Jurkat, Clone E6-1 (cell line): Measurements from ENCODE around the gene PNPLA4. TPM values are rescaled to one million over a fixed set of nuclear protein-coding genes. Genes with fewer than 3 reads are reported as not detected.
A peak's percentile ranks its signal among the peaks of the same experiment; 100 is the strongest.

Experiments used
- DNase-seq: peaks from one replicate; pipeline ENCODE4 v3.0.0-alpha.2; 2011; ENCODE audit warnings: low read depth, low spot score
- H3K4me3 ChIP-seq: 2 replicates; pipeline ENCODE4 v1.5.1; 2011; ENCODE audit warnings: mild to moderate bottlenecking, low read length, control low read depth, moderate library complexity
- polyA plus RNA-seq: library from polyadenylated mRNA; unstranded; fragments of >200 nt; gene quantifications from one replicate; pipeline ENCODE4 v1.2.1, GENCODE V29; 2012; ENCODE audit warnings: missing spikeins; ENCODE audit not compliant: insufficient read length, insufficient read depth

Gene PNPLA4
- not detected for polyA plus RNA-seq

DNA sequence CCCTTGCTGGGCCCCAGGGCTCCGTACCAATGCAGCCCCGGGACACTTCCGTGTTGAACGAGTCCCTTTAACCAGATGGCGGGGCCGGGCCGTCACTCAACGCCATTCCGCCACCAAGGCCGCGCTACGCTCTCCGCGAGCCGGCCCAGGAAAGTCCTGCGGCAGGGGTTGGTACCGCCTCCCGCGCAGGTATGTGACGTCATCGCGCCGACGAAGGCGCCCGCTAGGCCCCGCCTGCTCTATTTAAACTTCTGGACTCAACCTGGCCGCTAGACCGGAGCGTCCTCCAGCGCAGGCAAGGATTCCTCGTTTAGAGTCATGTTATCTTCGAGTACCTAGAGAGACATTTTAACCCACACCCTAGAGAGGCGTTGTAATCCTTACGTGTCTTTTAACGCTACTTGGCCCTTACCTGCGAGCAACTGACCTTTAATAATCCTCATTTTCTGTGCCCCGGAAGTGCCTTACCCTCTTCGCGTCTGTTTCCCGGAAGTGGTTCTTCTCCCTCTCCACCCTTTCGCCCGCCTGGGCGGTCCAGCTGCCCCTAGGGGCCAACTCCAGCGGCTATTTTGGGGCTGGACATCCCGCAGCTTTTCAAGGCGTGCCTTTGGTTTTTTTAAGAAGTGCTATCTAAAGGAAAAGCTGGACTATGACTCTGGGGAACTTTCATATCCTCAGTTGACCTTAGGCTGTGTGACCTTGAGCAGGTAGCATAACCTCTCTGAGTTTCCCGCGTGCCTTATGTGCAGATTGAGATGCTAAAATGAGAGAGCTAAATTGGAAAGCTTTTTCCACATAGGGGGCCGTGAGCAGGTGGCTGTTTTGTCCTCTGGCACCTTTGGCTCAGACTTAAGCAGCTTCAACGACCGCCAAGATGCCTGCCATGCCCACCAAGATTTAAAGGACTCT is at the start of gene PNPLA4:
Gene PNPLA4 (minus strand): TSS at position 155 of the 909 bp plus-strand sequence. CDS start 1,294 bp downstream, outside the sequence.
- H3K4me3 ChIP-seq = no peak within 1 kb of the TSS
- no peak for DNase-seq

GRCh38 chrX:7972586-7972985 is 45.4 kb upstream of the PNPLA4 start:
- no peak overlapping the region for H3K4me3 ChIP-seq
- DNase-seq = no peak

- no peak for DNase-seq
- H3K4me3 ChIP-seq = no peak overlapping the region
These were observed 43.2 kb upstream of the PNPLA4 start for GRCh38 chrX:7970428-7970827.

- no peak for DNase-seq
- H3K4me3 ChIP-seq = no peak overlapping the region
These were observed 38.2 kb upstream of the PNPLA4 start for GRCh38 chrX:7965436-7965835.

DNA sequence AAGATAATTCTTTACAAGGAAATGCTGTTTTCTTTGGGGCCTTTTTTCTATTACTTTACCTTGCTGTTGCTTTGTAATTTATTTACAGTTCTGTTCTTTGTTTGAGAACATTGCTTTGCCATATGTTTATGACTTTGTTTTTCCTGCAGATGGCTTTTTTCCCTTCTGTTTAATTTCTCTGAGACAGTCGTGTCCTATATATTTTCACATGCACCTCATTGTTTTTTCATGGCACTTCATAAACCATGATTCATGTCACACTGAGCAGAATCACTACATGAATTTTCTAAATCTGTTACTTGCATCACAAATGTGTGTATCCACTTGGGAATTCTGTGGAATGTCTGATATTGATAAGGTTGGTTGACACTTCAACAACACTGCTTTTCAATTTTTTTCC is 33.0 kb upstream of the PNPLA4 start:
- no peak overlapping the region for H3K4me3 ChIP-seq
- no peak for DNase-seq

DNA sequence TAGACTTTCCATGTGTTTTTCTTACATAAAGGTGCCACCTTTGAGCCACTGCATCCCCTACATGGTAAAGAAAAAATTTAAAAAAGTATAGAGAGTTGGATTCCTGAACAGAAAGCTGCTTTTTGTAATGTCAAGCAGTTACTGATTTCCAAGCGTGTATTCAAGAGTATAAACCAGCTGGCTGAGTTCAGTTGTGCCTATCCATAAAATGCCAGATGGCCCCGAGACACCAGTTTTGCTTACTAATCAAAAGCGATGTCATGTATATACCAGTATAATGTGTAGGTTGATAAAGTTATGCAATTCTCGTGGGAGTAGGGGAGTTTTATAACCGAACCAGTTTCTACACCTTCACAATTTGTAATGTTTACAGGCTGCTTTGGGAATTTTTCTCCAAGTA is 26.2 kb upstream of the PNPLA4 start:
- no peak overlapping the region for H3K4me3 ChIP-seq
- no peak for DNase-seq

DNA sequence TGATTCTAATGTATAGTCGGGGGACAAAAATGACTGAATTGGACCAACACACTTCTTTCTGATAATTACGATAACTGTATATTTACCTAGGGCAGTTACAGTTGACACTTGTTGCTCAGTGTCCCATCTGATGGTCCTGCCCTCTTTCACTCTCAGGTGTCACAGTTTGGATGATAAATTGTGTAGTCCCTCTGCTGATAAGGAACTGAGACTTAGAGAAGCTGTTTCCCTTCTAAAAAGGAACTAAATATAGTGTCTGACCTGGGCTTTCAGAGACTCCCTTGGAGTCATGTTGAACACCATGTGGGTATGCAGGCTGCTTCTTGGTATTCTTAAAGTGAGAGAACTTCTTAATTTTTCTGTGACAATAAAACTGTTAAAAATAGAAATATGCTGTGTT is 23.7 kb upstream of the PNPLA4 start:
- no peak for DNase-seq
- no peak overlapping the region for H3K4me3 ChIP-seq

DNA sequence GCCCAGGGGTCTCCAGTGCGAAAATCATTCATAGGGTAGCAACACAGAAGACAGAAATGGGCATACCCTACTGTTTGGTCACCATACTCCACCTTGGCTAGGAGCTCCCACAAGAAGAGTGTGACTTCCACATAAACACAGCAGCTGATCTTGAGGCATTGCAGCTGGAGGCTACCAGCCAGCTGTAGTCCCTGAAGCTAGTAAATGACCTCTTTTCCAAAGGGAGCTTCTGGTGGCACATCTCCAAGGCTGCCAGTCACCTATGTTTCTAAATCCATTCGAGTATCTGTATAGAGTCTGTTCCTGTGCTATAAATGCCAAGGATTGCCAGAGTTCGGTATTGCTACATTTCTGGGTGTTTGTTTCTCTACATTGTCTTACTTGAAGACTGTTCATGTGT is 21.3 kb upstream of the PNPLA4 start:
- no peak overlapping the region for H3K4me3 ChIP-seq
- DNase-seq = no peak

DNA sequence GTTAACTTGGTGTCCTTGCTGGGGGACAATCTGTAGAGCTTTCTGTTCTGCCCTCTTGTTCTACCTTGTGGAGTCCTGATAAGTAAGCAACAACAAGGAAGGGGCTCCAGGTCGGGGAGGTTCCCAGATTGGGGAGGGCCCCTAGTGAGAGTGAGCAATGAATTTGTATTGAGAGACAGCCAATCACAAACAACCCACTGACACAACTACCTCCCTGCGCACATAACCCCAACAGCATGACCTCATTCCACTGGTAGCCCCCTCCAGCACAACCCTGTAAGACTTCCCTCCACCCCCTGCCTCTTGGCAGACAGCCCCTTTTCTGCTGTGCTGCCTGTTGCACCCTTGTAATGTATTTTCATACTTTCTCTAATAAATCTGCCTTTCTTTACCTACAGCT is 19.7 kb upstream of the PNPLA4 start:
- no peak overlapping the region for H3K4me3 ChIP-seq
- DNase-seq = no peak

DNA sequence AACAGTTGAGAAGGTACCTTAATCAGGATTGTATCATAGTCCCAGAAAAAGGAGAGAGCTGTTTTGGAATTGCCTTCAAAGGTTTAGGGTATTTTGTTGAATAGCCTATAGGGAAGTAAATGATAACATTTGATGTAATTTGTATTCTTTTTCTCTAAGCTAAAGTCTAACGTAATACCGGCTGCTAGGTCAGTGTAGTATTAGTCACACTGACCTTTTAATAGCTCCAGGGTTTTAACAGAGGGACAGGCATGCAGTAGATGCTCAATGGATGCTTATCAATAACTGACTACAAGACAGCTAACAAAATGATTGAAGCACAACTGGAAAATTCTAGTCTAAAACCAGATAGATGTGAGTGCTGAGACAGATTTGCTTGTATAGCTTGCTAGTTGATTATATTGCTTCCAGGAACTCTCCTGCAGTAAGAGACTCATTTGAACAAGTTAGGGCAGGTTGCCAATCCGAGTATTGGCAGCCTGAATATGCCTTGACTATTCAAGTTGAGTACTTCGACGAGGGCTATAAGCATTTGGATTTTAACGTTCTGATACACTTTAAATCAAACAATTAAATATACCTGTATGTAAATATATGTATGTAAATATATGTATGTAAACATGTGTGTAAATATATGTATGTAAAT is 16.5 kb upstream of the PNPLA4 start:
- no peak for DNase-seq
- H3K4me3 ChIP-seq = no peak overlapping the region

DNA sequence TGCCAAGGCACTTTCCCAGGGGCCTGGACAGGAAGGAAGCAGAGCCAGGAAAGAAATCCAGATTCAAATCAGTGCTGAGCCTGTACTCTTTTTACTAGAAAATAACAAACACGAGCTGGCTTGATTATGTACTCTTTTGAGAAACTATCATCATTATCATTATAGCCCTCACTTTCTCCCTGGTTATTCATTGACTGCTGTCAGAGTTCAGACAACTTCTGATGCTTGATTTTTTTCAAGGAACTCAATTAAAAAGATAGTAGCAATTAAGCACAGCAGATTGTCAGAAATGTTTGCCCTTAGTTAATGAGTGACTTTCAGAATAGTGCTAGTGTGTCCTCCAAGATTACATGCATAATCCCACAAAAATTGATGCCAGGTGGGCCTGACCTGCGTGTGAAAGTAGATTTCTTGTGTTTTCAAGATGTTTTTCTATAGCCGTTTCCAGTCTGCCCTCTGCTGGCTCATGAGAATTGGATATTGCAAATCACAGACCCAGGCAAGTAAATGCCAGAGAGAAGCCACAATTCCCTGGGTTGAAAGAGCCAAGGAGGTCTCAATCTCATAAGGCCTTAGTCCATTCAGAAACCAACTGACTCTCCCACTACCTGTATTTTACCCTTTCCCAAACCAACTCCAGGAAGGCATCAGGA is 14.3 kb upstream of the PNPLA4 start:
- DNase-seq = no peak
- no peak overlapping the region for H3K4me3 ChIP-seq

GRCh38 chrX:7934026-7934425 is 6.8 kb upstream of the PNPLA4 start:
- no peak overlapping the region for H3K4me3 ChIP-seq
- no peak for DNase-seq

DNA sequence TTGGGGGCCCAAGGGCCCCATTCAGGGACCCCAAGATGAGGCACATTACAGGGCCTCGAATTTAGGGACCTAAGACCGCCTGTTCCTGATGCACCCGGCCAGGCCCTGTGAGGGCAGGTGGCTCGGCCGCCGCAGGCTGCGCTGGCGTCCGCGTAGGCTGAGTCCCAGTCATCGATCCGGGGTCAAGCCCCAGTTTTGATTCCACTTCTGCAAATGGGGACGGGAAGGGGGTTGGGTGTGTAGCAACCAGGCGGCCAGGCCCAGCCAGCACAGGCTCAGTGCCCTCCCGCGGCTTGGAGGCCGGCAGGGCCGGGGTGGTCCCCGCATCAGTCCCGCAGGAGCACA is 327 bp downstream of the PNPLA4 start:
- H3K4me3 ChIP-seq = no peak overlapping the region
- no peak for DNase-seq

DNA sequence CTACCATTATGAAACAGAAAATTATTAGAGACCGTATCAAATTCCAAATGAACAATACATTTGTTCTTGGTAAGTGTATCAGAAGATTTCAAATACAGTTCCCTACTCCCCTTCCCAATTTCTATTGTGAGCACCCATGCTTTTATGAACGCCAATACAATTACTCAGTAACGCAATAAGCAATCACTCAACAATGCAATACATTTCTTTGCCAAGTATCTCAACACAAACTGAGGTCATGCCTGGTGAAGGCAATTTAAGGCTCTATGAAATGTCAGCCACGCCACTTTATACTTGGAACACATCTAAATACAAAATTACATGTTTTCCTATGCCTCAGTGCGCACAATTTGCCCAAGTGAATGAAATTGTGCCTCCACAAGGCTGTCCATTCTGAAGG is 712 bp downstream of the PNPLA4 start:
- no peak for DNase-seq
- no peak overlapping the region for H3K4me3 ChIP-seq

DNA sequence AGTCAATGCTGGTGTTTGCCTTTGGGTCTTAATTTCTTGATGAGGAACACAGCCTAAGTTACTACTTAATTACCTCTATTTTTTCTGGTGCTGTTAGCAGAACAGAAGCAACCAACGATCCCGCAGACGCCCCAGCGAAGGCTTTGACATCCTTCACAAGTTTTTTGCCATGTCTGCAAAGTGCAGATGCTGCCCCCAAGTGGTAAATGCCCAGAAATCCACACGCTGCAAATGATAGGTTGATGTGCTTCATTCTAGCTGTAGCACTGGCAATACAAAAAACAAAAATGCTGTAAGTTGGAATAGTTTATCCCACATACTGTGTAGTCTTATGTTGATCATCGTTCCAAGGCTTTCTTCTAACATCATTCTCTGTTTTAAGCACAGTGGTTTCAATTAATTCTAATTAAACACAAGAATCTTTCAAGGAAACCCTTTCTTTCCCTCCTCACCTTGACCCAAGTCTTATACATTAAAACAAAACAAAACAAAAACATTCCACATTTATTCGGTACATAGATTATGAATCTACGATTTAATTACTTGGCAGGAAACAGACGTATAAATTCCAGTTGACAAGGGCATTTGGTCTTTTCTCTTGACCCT is 1.2 kb downstream of the PNPLA4 start:
- peak; percentile 31 for DNase-seq
- H3K4me3 ChIP-seq = no peak overlapping the region

- DNase-seq = no peak
- H3K4me3 ChIP-seq = no peak overlapping the region
These were observed 5.5 kb downstream of the PNPLA4 start for GRCh38 chrX:7921750-7922149.

DNA sequence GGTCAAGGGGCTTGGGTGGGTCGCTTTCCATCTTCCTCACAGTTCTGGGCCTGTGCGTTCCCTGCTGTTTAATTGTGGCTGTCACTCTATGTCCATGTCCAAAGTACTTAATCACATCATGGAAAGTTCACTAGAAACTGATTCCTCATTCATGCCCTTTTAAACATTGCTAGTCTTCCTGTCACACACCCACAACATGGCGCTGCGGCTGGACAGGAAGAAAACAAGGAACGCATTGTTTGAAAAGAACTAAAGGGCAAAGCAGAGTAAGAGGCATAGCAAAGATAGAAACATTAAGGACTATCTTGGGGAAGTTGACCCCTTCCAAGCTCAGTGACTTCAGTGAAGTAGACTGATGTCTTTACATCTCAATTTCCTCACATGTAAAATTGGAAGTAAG is 18.4 kb downstream of the PNPLA4 start:
- H3K4me3 ChIP-seq = no peak overlapping the region
- no peak for DNase-seq

GRCh38 chrX:7904562-7904961 is 22.7 kb downstream of the PNPLA4 start:
- no peak for DNase-seq
- no peak overlapping the region for H3K4me3 ChIP-seq

- no peak for DNase-seq
These were observed 35.3 kb downstream of the PNPLA4 start for GRCh38 chrX:7891928-7892327.

GRCh38 chrX:7889680-7890079 is 37.5 kb downstream of the PNPLA4 start:
- no peak overlapping the region for H3K4me3 ChIP-seq
- no peak for DNase-seq

More at GRCh38 chrX:7891928-7892327, 35.3 kb downstream of the PNPLA4 start:
- no peak overlapping the region for H3K4me3 ChIP-seq
